OCI-LY3 (cell line): ENCODE measurements around the gene B3GLCT.

ENCODE experiments used
- CTCF ChIP-seq: fragments of 200-600, 300-600 bp; sonication (generic); IDR thresholded peaks from 2 replicates; pipeline ENCODE4 v1.5.1; 2014; ENCODE audit warnings: antibody characterized with exemption, low read length, low read depth
- EZH2phosphoT487 ChIP-seq: fragments of 200-600 bp; shearing (Covaris generic); IDR thresholded peaks from 2 replicates; pipeline ENCODE4 v1.6.1; 2018; ENCODE audit warnings: antibody characterized with exemption, mixed run types, low read depth

- TF ChIP-seq CTCF (no peak), EZH2phosphoT487 (no peak)
Measured at GRCh38 chr13:31314961-31315360, 115.2 kb downstream of the B3GLCT start.
